Stomach (tissue), 9 donors: ENCODE results near the gene TSPAN19. TPM values are rescaled to one million over a fixed set of nuclear protein-coding genes. Genes with fewer than 3 reads are reported as not detected.

Experiments
- DNase-seq, 2 donors: peaks; one replicate each; pipeline versions ENCODE4 v3.0.0 to v3.0.0-alpha.2; 2013 to 2019
- H3K27ac ChIP-seq, 5 donors: fragments of 200-600 bp in 4 of 5; sonication (generic) in 4 of 5; one replicate each; pipeline ENCODE4 v1.5.1; 2013 to 2019; ENCODE audit warnings: mild to moderate bottlenecking in 1 of 5, moderate library complexity in 1 of 5
- H3K27me3 ChIP-seq, 3 donors: fragments of 200-600 bp; sonication (generic); one replicate each; pipeline ENCODE4 v1.5.1; 2017 to 2019; ENCODE audit warnings: mixed run types in 1 of 3
- H3K36me3 ChIP-seq, 4 donors: fragments of 200-600 bp; sonication (generic); 1 replicate in 3 of 4; 2 replicates in 1 of 4; pipeline ENCODE4 v1.5.1; 2016 to 2019
- H3K4me1 ChIP-seq, 4 donors: fragments of 200-600 bp; sonication (generic); one replicate each; pipeline ENCODE4 v1.5.1; 2016 to 2019
- H3K4me3 ChIP-seq, 4 donors: fragments of 200-600 bp; sonication (generic) in 3 of 4; one replicate each; pipeline ENCODE4 v1.5.1; 2016 to 2019; ENCODE audit warnings: mild to moderate bottlenecking in 1 of 4
- H3K9me3 ChIP-seq, 4 donors: fragments of 200-600 bp; sonication (generic); one replicate each; pipeline ENCODE4 v1.5.1; 2016 to 2019
- CTCF ChIP-seq, 7 experiments: fragments of 450-650 bp in 4 of 7; fragments of 200-600 bp in 3 of 7; sonication (generic) in 3 of 7; IDR thresholded peaks; one replicate each; pipeline ENCODE4 v1.5.1; 2016 to 2019; ENCODE audit warnings: antibody characterized with exemption in 7 of 7, control low read depth in 2 of 7, mild to moderate bottlenecking in 1 of 7
- EP300 ChIP-seq: sonication (generic); formaldehyde crosslinking; IDR thresholded peaks from one replicate; pipeline ENCODE4 v1.6.1; 2017; ENCODE audit warnings: antibody characterized with exemption
- POLR2A ChIP-seq, 4 donors: fragments of 450-650 bp; IDR thresholded peaks; one replicate each; pipeline ENCODE4 v1.6.1; 2016; ENCODE audit warnings: antibody characterized with exemption in 4 of 4, control low read depth in 2 of 4, mild to moderate bottlenecking in 1 of 4, moderate library complexity in 1 of 4
- POLR2AphosphoS5 ChIP-seq, 3 donors: sonication (generic); formaldehyde crosslinking; IDR thresholded peaks; one replicate each; pipeline ENCODE4 v1.6.1; 2016; ENCODE audit warnings: antibody characterized with exemption in 3 of 3
- WGBS, 5 donors: extraction: QIAGEN DNeasy Blood & Tissue Kit in 3 of 5; methylation state at CpG; one replicate each; pipeline versions ENCODE4 v1.1.5 to v1.1.7; 2013 to 2018; 5-methylcytosine and 5-hydroxymethylcytosine counted together
- intact Hi-C: fragments of 100-400 bp; cut with DNase I; formaldehyde crosslinking; loops from one replicate; pipeline ENCODE4 v1.15.1; 2023; ENCODE audit warnings: low total_unique reads
- polyA plus RNA-seq, 3 donors: library from polyadenylated mRNA; stranded (reverse); fragments of 200-250 nt; gene quantifications; one replicate each; pipeline ENCODE4 v1.2.3, GENCODE V29; 2013
- total RNA-seq, 5 donors: library from RNA; depleted of rRNA; stranded (reverse); fragments of >200 nt; gene quantifications; one replicate each; pipeline versions ENCODE4 v1.1.0 to v1.2.3, GENCODE V29; 2014 to 2016
- donor health status: healthy with polysubstance abuse.
- donor health status: Bipolar disorder and iron deficiency.
- donor health status: healthy.

Gene TSPAN19
- total and polyA plus RNA-seq, 8 donors = 12.3 TPM; not detected in 7

GRCh38 chr12:84995641-84996040 is 40.4 kb downstream of the TSPAN19 start:
- intact Hi-C loops = no loop called here
- no peaks in the 10 kb centered on the region for H3K27me3 ChIP-seq
- no peaks in the 10 kb centered on the region for H3K4me1 ChIP-seq
- TF ChIP-seq EP300 (no peak), CTCF (IDR thresholded peaks at IDR 0.05) (no peak), POLR2AphosphoS5 (IDR thresholded peaks at IDR 0.05) (no peak), POLR2A (IDR thresholded peaks at IDR 0.05) (no peak)
- H3K4me3 ChIP-seq = no peak overlapping the region
- no peaks in the 10 kb centered on the region for H3K9me3 ChIP-seq
- no peak for DNase-seq
- H3K27ac ChIP-seq = no peak overlapping the region
- no peaks in the 10 kb centered on the region for H3K36me3 ChIP-seq
- WGBS, 5 donors = 50 to 75% (median 69%) methylated on average over 2 of the region's 2 CpGs

- peak in 1 of 2 donors; percentile 10 for DNase-seq
- Histone ChIP-seq H3K4me1 (no peaks in the 10 kb centered on the region), H3K27ac (no peak overlapping the region), H3K36me3 (no peaks in the 10 kb centered on the region), H3K4me3 (no peak overlapping the region), H3K27me3 (no peaks in the 10 kb centered on the region), H3K9me3 (no peaks in the 10 kb centered on the region)
- intact Hi-C loops = no loop called here
- TF ChIP-seq POLR2A (IDR thresholded peaks at IDR 0.05) (no peak), EP300 (no peak), CTCF (IDR thresholded peaks at IDR 0.05) (no peak), POLR2AphosphoS5 (IDR thresholded peaks at IDR 0.05) (no peak)
Observed at GRCh38 chr12:84994426-84994825, 41.7 kb downstream of the TSPAN19 start.

- 52 to 62% (median 58%) methylated on average over 3 of the region's 3 CpGs for WGBS, 5 donors
- H3K9me3 ChIP-seq = no peaks in the 10 kb centered on the region
- no peaks in the 10 kb centered on the region for H3K4me1 ChIP-seq
- TF ChIP-seq EP300 (no peak), POLR2AphosphoS5 (IDR thresholded peaks at IDR 0.05) (no peak), CTCF (IDR thresholded peaks at IDR 0.05) (no peak), POLR2A (IDR thresholded peaks at IDR 0.05) (no peak)
- no peak overlapping the region for H3K4me3 ChIP-seq
- H3K27me3 ChIP-seq = no peaks in the 10 kb centered on the region
- H3K36me3 ChIP-seq = no peaks in the 10 kb centered on the region
- intact Hi-C loops = no loop called here
- no peak overlapping the region for H3K27ac ChIP-seq
- DNase-seq = peak in 1 of 2 donors; percentile 23
Observed at GRCh38 chr12:84986586-84986985, 49.5 kb downstream of the TSPAN19 start.

GRCh38 chr12:84986117-84986516 is 50.0 kb downstream of the TSPAN19 start:
- Histone ChIP-seq H3K9me3 (no peaks in the 10 kb centered on the region), H3K36me3 (no peaks in the 10 kb centered on the region), H3K4me3 (no peak overlapping the region), H3K4me1 (no peaks in the 10 kb centered on the region), H3K27me3 (no peaks in the 10 kb centered on the region), H3K27ac (no peak overlapping the region)
- WGBS, 5 donors = 55 to 75% (median 68%) methylated on average over 2 of the region's 2 CpGs
- TF ChIP-seq CTCF (IDR thresholded peaks at IDR 0.05) (no peak), EP300 (no peak), POLR2AphosphoS5 (IDR thresholded peaks at IDR 0.05) (no peak), POLR2A (IDR thresholded peaks at IDR 0.05) (no peak)
- intact Hi-C loops = no loop called here
- DNase-seq = no peak
